HG03575 (cell line): Measurements from ENCODE around the gene PCGF5.
A peak's percentile ranks its signal among the peaks of the same experiment; 100 is the strongest.
"Not testable (repeated sequence)": the region's sequence is repeated elsewhere in the genome, so short reads cannot be mapped to it uniquely, and the experiment has no call there.

ENCODE experiments used
- ATAC-seq: cut with Tn5 transposase; IDR thresholded peaks from one replicate; pipeline ENCODE4 v1.9.1; 2021; ENCODE audit not compliant: unreplicated experiment, insufficient number of reproducible peaks, low FRiP score; ENCODE audit errors: extremely low read depth

The PCGF5 gene

GRCh38 chr10:91220194-91220953 is at the start of gene PCGF5:
TSS of gene PCGF5 (plus strand) at chr10:91220663. CDS start at chr10:91222872, 2,209 bp downstream.
- ATAC-seq: peak; percentile 50

- ATAC-seq: no peak
Observed at GRCh38 chr10:91171485-91171884, 49.0 kb upstream of the PCGF5 start.

DNA sequence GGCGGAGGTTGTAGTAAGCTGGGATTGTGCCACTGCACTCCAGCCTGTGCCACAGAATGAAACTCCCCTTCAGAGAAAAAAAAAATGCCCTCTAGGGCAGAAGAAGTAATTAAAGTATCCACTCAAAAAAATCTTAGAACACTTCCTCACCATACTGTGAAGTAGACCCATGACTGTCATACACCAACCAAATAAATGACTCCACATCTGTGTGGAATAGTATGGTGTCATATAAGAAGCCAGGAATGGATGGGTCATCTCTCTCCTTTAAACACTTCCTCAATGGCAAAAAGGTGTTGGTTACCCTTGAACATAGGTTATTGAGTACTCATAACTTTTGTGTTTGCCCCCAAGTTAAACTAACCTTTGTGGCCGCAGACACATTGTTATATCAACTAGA is 48.1 kb upstream of the PCGF5 start:
- no peak for ATAC-seq

- no peak for ATAC-seq
Observed at GRCh38 chr10:91185239-91185875, 35.1 kb upstream of the PCGF5 start.

DNA sequence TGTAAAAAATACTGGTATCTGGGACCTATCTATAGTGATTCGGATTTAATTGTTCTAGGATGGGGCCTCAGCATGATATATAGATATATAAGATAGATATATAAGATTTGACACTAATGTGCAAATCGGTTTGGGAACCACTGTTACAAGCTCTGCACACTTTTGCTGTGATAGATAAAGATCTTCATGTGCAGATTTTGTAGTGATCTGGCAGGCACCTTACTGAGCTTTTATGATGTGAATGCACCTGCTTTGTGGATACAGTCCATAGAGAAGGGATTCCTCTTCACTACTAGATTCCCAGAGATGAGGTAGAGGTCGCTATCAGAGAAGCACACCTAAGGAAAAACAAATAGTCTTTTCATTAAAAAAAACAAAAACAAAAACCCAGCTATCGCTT is 33.3 kb upstream of the PCGF5 start:
- ATAC-seq: no peak

- not testable (repeated sequence) for ATAC-seq
Observed at GRCh38 chr10:91188010-91188409, 32.5 kb upstream of the PCGF5 start.

DNA sequence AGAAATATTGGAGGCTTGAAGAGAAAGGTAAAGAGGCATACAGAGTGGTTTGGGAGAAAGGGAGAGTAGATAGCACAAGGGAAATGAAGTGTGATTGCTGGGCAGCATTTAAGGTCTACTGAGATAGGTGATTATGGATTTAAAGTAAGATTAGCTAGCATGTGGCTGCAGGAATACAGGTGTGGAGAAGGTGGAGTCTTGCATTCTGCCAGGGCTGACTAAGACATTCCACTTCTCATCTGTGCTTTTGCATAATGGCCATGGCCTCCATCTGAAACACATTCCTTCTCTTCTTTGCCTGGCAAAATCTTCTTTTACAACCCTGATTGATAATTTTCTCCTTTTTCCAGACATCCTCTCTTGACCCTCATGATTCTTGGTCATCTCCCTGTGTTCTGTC is 31.6 kb upstream of the PCGF5 start:
- no peak for ATAC-seq

DNA sequence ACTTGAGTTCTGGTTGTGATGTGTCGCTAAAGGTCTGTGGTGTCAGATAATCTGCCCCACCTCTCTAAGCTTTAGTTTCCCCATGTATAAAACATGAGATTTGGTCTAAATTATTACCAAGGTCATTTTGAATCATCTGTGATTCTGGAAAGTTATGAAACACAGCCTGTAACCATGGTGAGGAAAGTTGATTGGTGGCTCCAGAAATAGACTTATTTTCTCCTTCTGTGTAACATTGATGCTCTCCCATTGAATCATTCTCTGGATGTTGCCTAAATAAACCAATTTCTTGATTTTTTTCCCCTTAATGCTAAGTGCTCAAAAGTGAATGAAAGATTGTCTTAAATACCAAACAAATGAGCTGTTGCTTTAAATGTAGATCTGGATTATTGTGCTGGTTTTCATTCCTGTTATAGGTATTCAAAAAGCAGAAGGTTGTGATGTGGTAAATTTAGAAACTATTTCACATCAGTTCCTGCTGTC is 30.0 kb upstream of the PCGF5 start:
- ATAC-seq: no peak

GRCh38 chr10:91190876-91191583 is 29.4 kb upstream of the PCGF5 start:
- no peak for ATAC-seq

DNA sequence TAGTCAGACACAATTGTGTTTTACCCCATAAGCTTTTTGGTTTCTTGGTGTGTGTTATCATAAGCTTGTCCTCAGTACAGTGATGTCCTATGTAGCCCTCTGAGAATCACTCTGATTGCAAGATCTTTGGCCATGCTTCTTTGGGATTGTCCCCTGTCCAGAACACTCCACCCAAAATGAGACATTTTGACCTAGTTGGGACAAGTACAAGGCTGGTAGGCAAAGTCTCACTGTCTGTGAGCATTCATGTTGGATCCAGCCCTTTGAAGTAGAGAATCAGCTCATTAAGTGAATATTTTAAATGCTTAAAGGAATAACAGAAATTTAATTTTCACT is 28.9 kb upstream of the PCGF5 start:
- ATAC-seq: no peak

DNA sequence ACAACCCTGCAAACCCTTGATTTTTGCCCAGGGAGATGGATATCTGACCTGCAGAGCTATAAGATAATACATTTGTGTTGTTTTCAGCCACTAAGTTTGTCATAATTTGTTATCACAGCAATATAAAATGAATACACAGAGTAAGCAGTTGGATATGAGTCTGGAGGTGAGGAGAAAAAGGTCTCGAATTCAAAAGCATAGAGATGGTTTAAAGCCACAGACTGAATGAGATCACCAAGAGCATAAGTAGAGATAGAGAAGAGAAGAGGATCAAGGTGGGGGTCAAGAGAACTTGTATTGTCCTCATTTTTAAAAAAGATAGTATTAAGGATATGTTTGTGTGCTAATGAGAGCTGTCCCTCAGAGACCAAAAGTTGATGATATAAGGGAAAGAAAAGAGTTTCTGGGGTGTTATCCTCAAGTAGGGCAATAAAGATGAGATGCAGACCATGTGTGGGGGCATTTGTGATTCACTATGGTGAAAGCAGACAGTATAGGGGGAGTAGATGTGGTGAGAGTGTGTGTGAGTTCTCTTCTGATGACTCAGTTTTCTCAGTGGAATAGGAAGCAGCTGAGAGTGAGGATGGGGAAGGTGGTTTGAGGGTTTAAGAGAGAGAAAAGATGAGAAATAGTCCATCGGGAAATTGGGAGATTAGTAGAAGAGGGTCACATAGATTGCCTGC is 25.8 kb upstream of the PCGF5 start:
- ATAC-seq: no peak

- ATAC-seq: no peak
Observed at GRCh38 chr10:91196268-91197048, 24.0 kb upstream of the PCGF5 start.

GRCh38 chr10:91197127-91197526 is 23.3 kb upstream of the PCGF5 start:
- ATAC-seq: no peak

DNA sequence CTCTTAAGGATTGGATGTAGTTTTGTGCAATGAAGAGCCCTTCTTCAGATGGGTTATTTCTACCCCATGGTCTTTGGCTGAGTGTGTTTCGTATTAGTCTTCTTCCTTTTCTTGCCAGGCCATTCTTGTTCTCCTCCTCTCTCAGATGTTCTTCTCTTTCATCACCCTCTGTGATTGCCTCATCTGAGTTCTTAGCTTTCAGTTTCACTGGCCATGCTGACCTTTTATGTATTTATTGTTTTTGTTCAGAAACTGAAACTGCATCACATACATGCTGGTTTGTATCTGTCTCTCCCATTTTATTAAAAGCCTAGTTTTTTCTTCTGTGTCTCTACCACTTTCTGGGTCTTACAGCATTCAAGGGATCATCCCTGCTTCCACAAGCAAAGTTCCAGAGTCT is 21.7 kb upstream of the PCGF5 start:
- peak; percentile 32 for ATAC-seq

- ATAC-seq: no peak
Observed at GRCh38 chr10:91200314-91201212, 19.9 kb upstream of the PCGF5 start.

- ATAC-seq: peak; percentile 30
Observed at GRCh38 chr10:91201213-91201996, 19.1 kb upstream of the PCGF5 start.

- ATAC-seq: no peak
Observed at GRCh38 chr10:91206427-91206826, 14.0 kb upstream of the PCGF5 start.
